ENCODE results near the gene ARHGAP23.

The ARHGAP23 gene

DNA sequence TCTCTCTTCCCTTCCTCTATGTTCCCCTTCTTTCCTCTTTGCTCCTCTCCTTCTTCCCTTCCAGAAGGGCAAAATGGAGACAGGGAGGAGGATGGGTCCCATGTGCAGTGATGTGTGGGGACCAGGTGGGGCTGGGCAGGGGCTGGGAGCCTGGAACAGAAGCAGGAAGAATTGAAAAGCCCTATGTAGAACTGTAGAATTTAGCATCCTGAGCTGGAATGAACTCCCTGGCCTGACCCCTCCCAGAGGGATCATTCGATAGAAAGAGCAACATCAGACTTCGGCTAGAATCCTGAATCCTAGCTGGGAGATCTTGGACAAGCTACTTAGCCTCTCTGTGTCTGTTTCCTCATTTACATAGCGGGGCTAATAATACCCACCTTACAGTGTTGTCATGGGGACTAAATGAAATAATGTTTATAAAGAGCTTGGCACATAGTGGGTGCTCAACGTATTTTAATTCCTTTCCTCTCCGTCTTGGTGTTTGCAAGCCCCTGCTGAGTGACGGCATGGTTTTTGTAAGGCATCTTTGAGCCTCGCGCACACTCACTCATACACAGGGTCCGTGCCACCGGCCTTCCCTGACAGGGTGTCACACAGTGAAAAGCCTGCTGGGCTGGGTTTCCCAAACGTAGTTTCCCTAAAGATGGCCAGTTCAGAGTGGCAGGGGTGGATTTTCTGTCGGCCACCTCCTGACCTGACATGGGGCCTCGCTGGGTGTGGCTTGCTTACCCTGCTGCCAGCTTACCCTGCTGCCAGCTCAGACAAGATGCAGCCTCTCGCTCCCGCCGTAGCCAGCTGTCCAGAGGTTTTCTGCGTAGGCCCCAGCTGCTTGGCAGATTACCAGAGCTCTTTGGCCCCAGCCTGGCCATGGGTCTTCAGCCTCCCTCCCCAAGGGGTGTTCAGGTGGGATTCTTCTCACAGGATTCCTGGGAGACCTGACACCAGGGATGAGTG is 6.1 kb upstream of the ARHGAP23 start:
- Histone ChIP-seq H3K36me3 (ENCODE audit: insufficient read depth, low read length) (no peaks in the 10 kb centered on the region), H3K9ac (ENCODE audit: low read depth, low read length) (peak overlapping the region; percentile 17; the same call in 1 of the 2 replicates), H3K27ac (ENCODE audit: low read length) (no peak overlapping the region; the same call in 1 of the 2 replicates), H3K4me3 (ENCODE audit: low read depth in 1 of 2, low read length in 2 of 2) (no peak overlapping the region), H3K27me3 (ENCODE audit: insufficient read depth, low read length, poor library complexity) (peaks cover 3% of the 10 kb centered on the region), H4K20me1 (ENCODE audit: insufficient read depth, low read length) (no peaks in the 10 kb centered on the region), H2AFZ (ENCODE audit: low read depth, low read length) (no peak overlapping the region), H3K4me2 (ENCODE audit: insufficient read depth, low read length) (peak overlapping the region; percentile 55; the same call in 1 of the 2 replicates), H3K9me3 (ENCODE audit: insufficient read depth, low read length, severe bottlenecking) (no peaks in the 10 kb centered on the region), H3K79me2 (ENCODE audit: insufficient read depth, low read length) (peaks cover 6% of the 10 kb centered on the region), H3K4me1 (ENCODE audit: insufficient read depth, low read length) (peaks cover 51% of the 10 kb centered on the region)
- TF ChIP-seq, protein P1, sequence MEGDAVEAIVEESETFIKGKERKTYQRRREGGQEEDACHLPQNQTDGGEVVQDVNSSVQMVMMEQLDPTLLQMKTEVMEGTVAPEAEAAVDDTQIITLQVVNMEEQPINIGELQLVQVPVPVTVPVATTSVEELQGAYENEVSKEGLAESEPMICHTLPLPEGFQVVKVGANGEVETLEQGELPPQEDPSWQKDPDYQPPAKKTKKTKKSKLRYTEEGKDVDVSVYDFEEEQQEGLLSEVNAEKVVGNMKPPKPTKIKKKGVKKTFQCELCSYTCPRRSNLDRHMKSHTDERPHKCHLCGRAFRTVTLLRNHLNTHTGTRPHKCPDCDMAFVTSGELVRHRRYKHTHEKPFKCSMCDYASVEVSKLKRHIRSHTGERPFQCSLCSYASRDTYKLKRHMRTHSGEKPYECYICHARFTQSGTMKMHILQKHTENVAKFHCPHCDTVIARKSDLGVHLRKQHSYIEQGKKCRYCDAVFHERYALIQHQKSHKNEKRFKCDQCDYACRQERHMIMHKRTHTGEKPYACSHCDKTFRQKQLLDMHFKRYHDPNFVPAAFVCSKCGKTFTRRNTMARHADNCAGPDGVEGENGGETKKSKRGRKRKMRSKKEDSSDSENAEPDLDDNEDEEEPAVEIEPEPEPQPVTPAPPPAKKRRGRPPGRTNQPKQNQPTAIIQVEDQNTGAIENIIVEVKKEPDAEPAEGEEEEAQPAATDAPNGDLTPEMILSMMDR (IDR thresholded peaks at IDR 0.05; ENCODE audit: borderline replicate concordance, extremely low read depth, low read length, poor library complexity, severe bottlenecking): no peak
- TF ChIP-seq EZH2 (IDR thresholded peaks at IDR 0.05; ENCODE audit: borderline replicate concordance, low read depth, low read length, severe bottlenecking): no peak
- no peak for DNase-seq
- no peak for ATAC-seq (ENCODE audit: insufficient read depth, low read depth)

DNA sequence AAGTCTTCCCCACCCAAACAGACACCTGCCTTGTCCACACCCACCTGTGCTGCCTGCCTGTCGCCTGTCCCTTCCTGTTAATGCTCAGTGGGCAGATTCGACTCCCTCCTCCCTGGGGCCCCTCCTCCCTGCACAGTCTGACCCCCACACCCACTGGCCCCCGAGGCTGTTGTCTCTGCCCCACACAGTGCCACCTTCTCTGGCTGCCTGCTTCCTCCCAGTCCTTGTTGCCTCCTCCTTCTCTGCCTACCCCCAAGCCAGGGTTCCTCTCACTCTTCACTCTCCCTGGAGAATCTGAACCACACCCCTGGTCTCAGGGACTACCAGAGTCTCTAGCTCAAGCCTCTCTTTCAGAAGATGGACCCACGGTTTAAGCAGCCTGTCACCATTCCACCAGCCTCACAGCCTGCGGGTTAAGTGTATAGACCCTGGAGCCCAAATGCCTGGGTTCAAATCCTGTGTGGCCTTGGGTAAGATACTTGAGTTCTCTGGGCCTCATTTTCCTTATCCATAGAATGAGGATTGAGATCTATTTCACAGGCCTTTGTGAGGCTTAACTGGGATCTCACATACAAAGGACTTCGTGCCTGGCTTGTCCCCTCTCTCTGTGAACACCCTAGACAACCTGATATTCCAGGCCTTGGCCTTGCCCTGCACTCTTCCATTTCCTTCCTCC is 3.8 kb upstream of the ARHGAP23 start:
- H3K4me2 ChIP-seq (ENCODE audit: insufficient read depth, low read length): no peak overlapping the region
- peaks cover 59% of the 10 kb centered on the region for H3K4me1 ChIP-seq (ENCODE audit: insufficient read depth, low read length)
- H3K4me3 ChIP-seq (ENCODE audit: low read depth in 1 of 2, low read length in 2 of 2): no peak overlapping the region
- no peak for TF ChIP-seq EZH2 (IDR thresholded peaks at IDR 0.05; ENCODE audit: borderline replicate concordance, low read depth, low read length, severe bottlenecking)
- TF ChIP-seq, protein P1 (IDR thresholded peaks at IDR 0.05; ENCODE audit: borderline replicate concordance, extremely low read depth, low read length, poor library complexity, severe bottlenecking): no peak
- no peak overlapping the region for H3K9ac ChIP-seq (ENCODE audit: low read depth, low read length)
- peaks cover 27% of the 10 kb centered on the region for H3K79me2 ChIP-seq (ENCODE audit: insufficient read depth, low read length)
- H3K9me3 ChIP-seq (ENCODE audit: insufficient read depth, low read length, severe bottlenecking): no peaks in the 10 kb centered on the region
- peaks cover 3% of the 10 kb centered on the region for H3K27me3 ChIP-seq (ENCODE audit: insufficient read depth, low read length, poor library complexity)
- H4K20me1 ChIP-seq (ENCODE audit: insufficient read depth, low read length): no peaks in the 10 kb centered on the region
- no peak for ATAC-seq (ENCODE audit: insufficient read depth, low read depth)
- no peak overlapping the region for H3K27ac ChIP-seq (ENCODE audit: low read length)
- no peak overlapping the region for H2AFZ ChIP-seq (ENCODE audit: low read depth, low read length)
- DNase-seq: no peak
- no peaks in the 10 kb centered on the region; the same call in 1 of the 2 replicates for H3K36me3 ChIP-seq (ENCODE audit: insufficient read depth, low read length)

DNA sequence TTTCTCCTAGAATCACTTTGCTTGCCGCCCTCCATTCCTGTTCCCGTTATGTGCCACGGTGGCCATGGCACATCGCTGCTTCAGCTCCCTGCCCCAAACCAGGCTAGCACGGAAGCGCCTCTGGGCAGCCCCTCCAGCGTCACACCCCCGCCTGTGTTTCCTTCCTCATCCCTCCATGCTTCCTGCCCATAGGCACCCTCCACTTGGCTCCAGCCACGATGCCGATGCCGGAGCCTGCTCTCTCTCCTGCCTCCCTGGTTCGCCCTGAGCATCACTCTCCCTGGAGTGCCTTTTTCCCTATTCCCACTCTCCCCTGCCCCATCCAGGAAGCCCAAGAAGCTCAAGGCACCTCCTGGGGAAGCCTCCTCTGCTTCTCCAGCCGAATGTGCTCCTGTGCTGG is 3.2 kb upstream of the ARHGAP23 start:
- no peaks in the 10 kb centered on the region; the same call in 1 of the 2 replicates for H3K36me3 ChIP-seq (ENCODE audit: insufficient read depth, low read length)
- H3K4me3 ChIP-seq (ENCODE audit: low read depth in 1 of 2, low read length in 2 of 2): no peak overlapping the region
- no peaks in the 10 kb centered on the region for H3K9me3 ChIP-seq (ENCODE audit: insufficient read depth, low read length, severe bottlenecking)
- peaks cover 3% of the 10 kb centered on the region; the same call in 1 of the 2 replicates for H4K20me1 ChIP-seq (ENCODE audit: insufficient read depth, low read length)
- H3K4me2 ChIP-seq (ENCODE audit: insufficient read depth, low read length): no peak overlapping the region
- no peaks in the 10 kb centered on the region for H3K27me3 ChIP-seq (ENCODE audit: insufficient read depth, low read length, poor library complexity)
- DNase-seq: no peak
- TF ChIP-seq EZH2 (IDR thresholded peaks at IDR 0.05; ENCODE audit: borderline replicate concordance, low read depth, low read length, severe bottlenecking): no peak
- TF ChIP-seq, protein P1 (IDR thresholded peaks at IDR 0.05; ENCODE audit: borderline replicate concordance, extremely low read depth, low read length, poor library complexity, severe bottlenecking): no peak
- peaks cover 59% of the 10 kb centered on the region for H3K4me1 ChIP-seq (ENCODE audit: insufficient read depth, low read length)
- H3K27ac ChIP-seq (ENCODE audit: low read length): no peak overlapping the region
- peaks cover 32% of the 10 kb centered on the region for H3K79me2 ChIP-seq (ENCODE audit: insufficient read depth, low read length)
- H2AFZ ChIP-seq (ENCODE audit: low read depth, low read length): no peak overlapping the region
- H3K9ac ChIP-seq (ENCODE audit: low read depth, low read length): no peak overlapping the region
- ATAC-seq (ENCODE audit: insufficient read depth, low read depth): no peak

Measured in DND-41 (cell line).